ENCODE results near the gene CDKAL1.

CDKAL1 gene

DNA sequence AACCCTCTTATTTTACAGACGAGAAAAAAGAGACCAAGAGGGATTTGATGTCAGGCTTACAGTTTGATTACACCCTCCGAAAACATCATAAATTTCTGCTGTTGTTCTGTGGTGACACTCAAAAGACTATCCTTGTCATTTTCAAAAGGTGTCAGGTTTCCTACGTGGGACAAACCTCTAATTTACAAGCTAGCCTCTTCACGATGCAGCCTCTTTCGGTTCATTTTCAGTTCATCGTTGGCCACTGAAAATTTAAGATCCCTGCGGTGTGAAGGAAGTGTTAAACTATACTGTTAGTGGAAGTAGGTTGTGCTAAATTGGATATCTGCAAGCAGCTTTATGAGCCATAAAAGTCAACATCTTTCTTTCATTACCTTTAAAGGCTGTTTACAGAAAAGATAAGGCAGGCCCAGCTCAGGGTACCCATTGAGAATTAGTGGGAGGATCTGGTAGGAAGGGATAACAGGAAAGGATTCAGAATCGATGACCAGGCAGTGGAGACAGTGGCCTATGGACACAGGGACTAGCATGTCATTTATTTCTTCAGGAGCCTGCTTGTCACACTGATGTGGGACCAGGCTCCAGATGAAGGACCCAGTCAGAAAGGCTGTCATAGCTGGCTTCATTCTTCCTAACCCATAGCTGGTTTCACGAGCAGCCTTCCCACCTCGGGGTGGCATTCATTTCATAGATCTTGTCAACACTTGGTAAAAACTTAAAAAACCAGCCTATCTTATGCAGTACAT is 730.2 kb downstream of the CDKAL1 start:
- peak overlapping the region; percentile 41; the same call in 1 of the 2 replicates for H3K27ac ChIP-seq (replicated peaks)
- DNase-seq (ENCODE audit: low read depth in 1 of 2, low spot score in 1 of 2) = no peak

GRCh38 chr6:21265034-21265729 is 730.9 kb downstream of the CDKAL1 start:
- no peak overlapping the region for H3K27ac ChIP-seq (replicated peaks)
- no peak for TF ChIP-seq REST (IDR thresholded peaks at IDR 0.05; ENCODE audit: insufficient replicate concordance, low read depth)
- no peak for TF ChIP-seq GABPA (IDR thresholded peaks at IDR 0.05; ENCODE audit: low read depth)
- TF ChIP-seq CTCF (IDR thresholded peaks at IDR 0.05; ENCODE audit: insufficient read depth, low read length) = no peak
- TF ChIP-seq SPI1 (IDR thresholded peaks at IDR 0.05; ENCODE audit: borderline replicate concordance, low read depth) = no peak
- TF ChIP-seq POLR2AphosphoS5 (IDR thresholded peaks at IDR 0.05; ENCODE audit: low read depth) = no peak
- H3K4me3 ChIP-seq (replicated peaks; ENCODE audit: insufficient read depth, low read length) = no peak overlapping the region
- no peaks in the 10 kb centered on the region for H3K27me3 ChIP-seq (ENCODE audit: insufficient read depth, poor library complexity, severe bottlenecking)
- peak in 1 of 2 experiments; percentile 3 for DNase-seq (ENCODE audit: low read depth in 1 of 2, low spot score in 1 of 2)

More for the DNA sequence above, 730.2 kb downstream of the CDKAL1 start:
- H3K27me3 ChIP-seq (ENCODE audit: insufficient read depth, poor library complexity, severe bottlenecking) = no peaks in the 10 kb centered on the region
- TF ChIP-seq POLR2AphosphoS5 (IDR thresholded peaks at IDR 0.05; ENCODE audit: low read depth) = no peak
- no peak for TF ChIP-seq REST (IDR thresholded peaks at IDR 0.05; ENCODE audit: insufficient replicate concordance, low read depth)
- no peak for TF ChIP-seq SPI1 (IDR thresholded peaks at IDR 0.05; ENCODE audit: borderline replicate concordance, low read depth)
- TF ChIP-seq GABPA (IDR thresholded peaks at IDR 0.05; ENCODE audit: low read depth) = no peak
- no peak for TF ChIP-seq CTCF (IDR thresholded peaks at IDR 0.05; ENCODE audit: insufficient read depth, low read length)
- H3K4me3 ChIP-seq (replicated peaks; ENCODE audit: insufficient read depth, low read length) = no peak overlapping the region

- Histone ChIP-seq H3K27ac (replicated peaks) (no peak overlapping the region), H3K27me3 (ENCODE audit: insufficient read depth, poor library complexity, severe bottlenecking) (no peaks in the 10 kb centered on the region), H3K4me3 (replicated peaks; ENCODE audit: insufficient read depth, low read length) (no peak overlapping the region)
- no peak for DNase-seq (ENCODE audit: low read depth in 1 of 2, low spot score in 1 of 2)
- TF ChIP-seq GABPA (IDR thresholded peaks at IDR 0.05; ENCODE audit: low read depth) (no peak), REST (IDR thresholded peaks at IDR 0.05; ENCODE audit: insufficient replicate concordance, low read depth) (no peak), POLR2AphosphoS5 (IDR thresholded peaks at IDR 0.05; ENCODE audit: low read depth) (no peak), SPI1 (IDR thresholded peaks at IDR 0.05; ENCODE audit: borderline replicate concordance, low read depth) (no peak), CTCF (IDR thresholded peaks at IDR 0.05; ENCODE audit: insufficient read depth, low read length) (no peak)
Observed at GRCh38 chr6:21265730-21266044, 731.4 kb downstream of the CDKAL1 start.
